H1 (cell line): ENCODE measurements around the gene TET2. TPM values are rescaled to one million over a fixed set of nuclear protein-coding genes. Genes with fewer than 3 reads are reported as not detected.

ENCODE experiments used
- CEBPB ChIP-seq: IDR thresholded peaks from 2 replicates; pipeline ENCODE4 v1.6.1; 2012; ENCODE audit warnings: low read depth, low read length
- RBBP5 ChIP-seq: IDR thresholded peaks from 2 replicates; pipeline ENCODE4 v1.7.1; 2012; ENCODE audit warnings: low read depth, mild to moderate bottlenecking, inconsistent platforms, low read length, moderate library complexity, borderline replicate concordance
- RXRA ChIP-seq: IDR thresholded peaks from 2 replicates; pipeline ENCODE4 v1.6.1; 2011; ENCODE audit warnings: low read depth, mild to moderate bottlenecking, low read length, moderate library complexity; ENCODE audit not compliant: insufficient read depth
- SIN3A ChIP-seq, 2 experiments: IDR thresholded peaks in 1 of 2; conservative IDR thresholded peaks in 1 of 2; 2 replicates each; pipeline ENCODE4 v1.6.1; 2011 to 2012; ENCODE audit warnings: low read length in 2 of 2, improper control_type of control experiment in 1 of 2, low read depth in 1 of 2, mild to moderate bottlenecking in 1 of 2
- SRF ChIP-seq: IDR thresholded peaks from 2 replicates; pipeline ENCODE4 v1.6.1; 2011; ENCODE audit warnings: mild to moderate bottlenecking, low read depth, low read length, moderate library complexity
- polyA plus RNA-seq, 7 experiments: library from polyadenylated mRNA; depleted of rRNA in 3 of 7; stranded (reverse) in 5 of 7; unstranded in 2 of 7; fragments of >200 nt in 5 of 7; fragments of 200-250 nt in 2 of 7; gene quantifications; 1 replicate in 5 of 7; 2 replicates in 1 of 7; 4 replicates in 1 of 7; pipeline versions ENCODE4 v1.2.1 to v1.2.3, GENCODE V29; 2011 to 2013; ENCODE audit warnings: missing spikeins in 2 of 7, mixed read lengths in 2 of 7
- total RNA-seq: library from RNA; stranded (reverse); fragmentation: NEBNext Ultra II Directional; extraction: Animal tissue kit (Norgen Biotek cat#: 25700); gene quantifications from 2 replicates; pipeline ENCODE4 v1.2.1, GENCODE V29; 2021
- TF ChIP-seq, protein P1 (sequence below): IDR thresholded peaks from 2 replicates; pipeline ENCODE4 v1.6.1; 2011; ENCODE audit warnings: low read depth, mild to moderate bottlenecking, low read length; ENCODE audit not compliant: insufficient read depth

The TET2 gene
- total and polyA plus RNA-seq, 2 of the 8 experiments (the other 6 are each of a cell fraction or from before 2014, with no cell fraction given) = 1.0 to 2.6 TPM

DNA sequence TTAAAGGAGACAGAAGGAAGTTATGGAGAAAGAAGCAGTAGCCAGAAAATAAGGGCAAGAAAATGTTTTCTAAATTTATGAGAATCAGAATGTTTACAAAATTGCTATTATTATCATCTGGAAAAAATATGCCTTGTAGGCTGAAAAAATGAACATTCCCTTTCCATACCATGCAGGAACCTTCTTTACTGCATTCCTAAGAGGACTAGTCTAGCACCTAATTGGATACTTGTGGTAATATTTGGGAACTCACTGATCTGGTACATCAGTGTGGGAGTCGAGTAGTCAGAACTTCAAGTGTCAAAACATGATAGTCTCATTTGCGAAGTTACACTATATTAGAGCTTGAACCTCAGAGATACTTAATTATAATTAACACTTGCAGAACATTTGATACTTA lies 51.9 kb downstream of the TET2 start (continued):
- TF ChIP-seq SRF = no peak
- TF ChIP-seq, protein P1, sequence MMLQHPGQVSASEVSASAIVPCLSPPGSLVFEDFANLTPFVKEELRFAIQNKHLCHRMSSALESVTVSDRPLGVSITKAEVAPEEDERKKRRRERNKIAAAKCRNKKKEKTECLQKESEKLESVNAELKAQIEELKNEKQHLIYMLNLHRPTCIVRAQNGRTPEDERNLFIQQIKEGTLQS = no peak
- TF ChIP-seq CEBPB = no peak
- TF ChIP-seq RXRA = no peak
- no peak for TF ChIP-seq RBBP5
- TF ChIP-seq SIN3A (conservative IDR thresholded peaks at IDR 0.05 in 1 of 2, IDR thresholded peaks at IDR 0.05 in 1 of 2; ENCODE audit: low read depth in 1 of 2, low read length in 2 of 2) = no peak
